GM12892 (cell line): Measurements from ENCODE around the gene CR1.
"Not testable (repeated sequence)": the region's sequence is repeated elsewhere in the genome, so short reads cannot be mapped to it uniquely, and the experiment has no call there.

Source experiments
- POLR2A ChIP-seq: IDR thresholded peaks from 2 replicates; pipeline ENCODE4 v1.6.1; 2011; ENCODE audit warnings: low read depth, low read length, control low read depth
- POLR2AphosphoS5 ChIP-seq: IDR thresholded peaks from 2 replicates; pipeline ENCODE4 v1.6.1; 2011; ENCODE audit warnings: low read depth, low read length, control low read depth

DNA sequence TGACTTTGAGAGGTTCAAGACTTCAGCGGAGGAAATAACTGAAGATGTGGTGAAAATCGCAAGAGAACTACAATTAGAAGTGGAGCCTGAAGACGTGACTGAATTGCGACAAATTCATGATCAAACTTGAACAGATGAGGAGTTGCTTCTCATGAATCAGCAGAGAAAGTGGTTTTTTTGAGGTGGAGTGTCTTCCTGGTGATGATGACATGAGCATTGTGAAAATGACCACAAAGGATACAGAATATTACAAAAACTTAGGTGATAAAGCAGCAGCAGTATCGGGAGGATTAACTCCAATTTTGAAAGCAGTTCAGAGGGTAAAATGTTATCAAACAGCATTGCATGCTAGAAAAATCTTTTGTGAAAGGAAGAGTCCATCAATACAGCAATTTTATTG is 76.0 kb downstream of the CR1 start:
- TF ChIP-seq POLR2AphosphoS5, POLR2A: not testable (repeated sequence)
